ENCODE measurements around the gene LTC4S.

DNA sequence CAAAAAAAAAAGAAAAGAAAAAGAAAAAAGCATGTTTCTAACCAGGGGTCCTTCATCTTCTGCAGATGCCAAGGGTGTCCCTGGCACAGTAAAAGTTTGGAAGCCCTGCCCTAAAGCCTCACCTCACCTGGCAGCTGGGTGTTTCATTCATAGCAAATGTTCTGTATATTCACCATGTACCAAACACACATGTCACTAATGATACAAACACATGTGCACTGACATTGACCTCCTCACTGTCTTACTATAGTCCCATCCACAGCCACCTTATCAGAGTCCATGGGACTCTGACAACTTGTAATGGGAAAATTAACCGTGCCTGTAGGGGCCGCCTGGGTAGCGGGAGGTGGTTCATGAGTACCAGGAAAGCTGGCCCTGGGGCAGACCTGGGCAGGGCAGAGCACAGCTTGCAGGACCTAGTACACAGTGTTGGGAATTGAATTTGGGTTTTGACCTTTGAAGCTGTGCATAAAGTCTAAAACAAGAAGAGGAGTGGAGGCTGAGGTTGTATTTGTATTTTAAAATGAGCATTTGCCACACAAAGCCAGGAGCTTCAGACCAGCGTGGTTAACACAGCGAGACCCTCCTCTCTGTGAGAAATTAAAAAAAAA lies 19.3 kb downstream of the LTC4S start:
- TF ChIP-seq POLR2A (IDR thresholded peaks at IDR 0.05; ENCODE audit: low read depth, low read length) (no peak), GATA2 (IDR thresholded peaks at IDR 0.05; ENCODE audit: insufficient read depth, insufficient read length, low read depth, low read length) (no peak), POLR2AphosphoS5 (IDR thresholded peaks at IDR 0.05; ENCODE audit: insufficient read depth, low read depth, low read length) (no peak), JUN (IDR thresholded peaks at IDR 0.05; ENCODE audit: borderline replicate concordance, insufficient read depth, insufficient read length, low read depth) (no peak), EZH2 (IDR thresholded peaks at IDR 0.05; ENCODE audit: borderline replicate concordance, low read depth, low read length, severe bottlenecking) (no peak), FOS (IDR thresholded peaks at IDR 0.05; ENCODE audit: borderline replicate concordance, insufficient read depth, low read length) (no peak)
- TF ChIP-seq, protein P1, sequence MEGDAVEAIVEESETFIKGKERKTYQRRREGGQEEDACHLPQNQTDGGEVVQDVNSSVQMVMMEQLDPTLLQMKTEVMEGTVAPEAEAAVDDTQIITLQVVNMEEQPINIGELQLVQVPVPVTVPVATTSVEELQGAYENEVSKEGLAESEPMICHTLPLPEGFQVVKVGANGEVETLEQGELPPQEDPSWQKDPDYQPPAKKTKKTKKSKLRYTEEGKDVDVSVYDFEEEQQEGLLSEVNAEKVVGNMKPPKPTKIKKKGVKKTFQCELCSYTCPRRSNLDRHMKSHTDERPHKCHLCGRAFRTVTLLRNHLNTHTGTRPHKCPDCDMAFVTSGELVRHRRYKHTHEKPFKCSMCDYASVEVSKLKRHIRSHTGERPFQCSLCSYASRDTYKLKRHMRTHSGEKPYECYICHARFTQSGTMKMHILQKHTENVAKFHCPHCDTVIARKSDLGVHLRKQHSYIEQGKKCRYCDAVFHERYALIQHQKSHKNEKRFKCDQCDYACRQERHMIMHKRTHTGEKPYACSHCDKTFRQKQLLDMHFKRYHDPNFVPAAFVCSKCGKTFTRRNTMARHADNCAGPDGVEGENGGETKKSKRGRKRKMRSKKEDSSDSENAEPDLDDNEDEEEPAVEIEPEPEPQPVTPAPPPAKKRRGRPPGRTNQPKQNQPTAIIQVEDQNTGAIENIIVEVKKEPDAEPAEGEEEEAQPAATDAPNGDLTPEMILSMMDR (IDR thresholded peaks at IDR 0.05; ENCODE audit: extremely low read depth in 1 of 2, insufficient read depth in 1 of 2, low read depth in 1 of 2, low read length in 2 of 2) = no peak
- TF ChIP-seq, protein P2, sequence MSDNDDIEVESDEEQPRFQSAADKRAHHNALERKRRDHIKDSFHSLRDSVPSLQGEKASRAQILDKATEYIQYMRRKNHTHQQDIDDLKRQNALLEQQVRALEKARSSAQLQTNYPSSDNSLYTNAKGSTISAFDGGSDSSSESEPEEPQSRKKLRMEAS (IDR thresholded peaks at IDR 0.05; ENCODE audit: insufficient read depth, insufficient read length) = no peak

All from endothelial cell of umbilical vein (primary cell).